OCI-LY3 (cell line): ENCODE measurements around the gene FUT8.
"Not testable (repeated sequence)": the region's sequence is repeated elsewhere in the genome, so short reads cannot be mapped to it uniquely, and the experiment has no call there.

Experiments used
- H2AFZ ChIP-seq: fragments of 200-600, 300-600 bp; shearing (Covaris generic); 2 replicates; pipeline ENCODE4 v1.6.0; 2014; ENCODE audit warnings: antibody characterized with exemption, low read depth, low read length
- H3K27ac ChIP-seq: fragments of 200-600, 300-600 bp; sonication (generic); 2 replicates; pipeline ENCODE4 v1.5.1; 2014; ENCODE audit warnings: mild to moderate bottlenecking, low read length, moderate library complexity, mixed read lengths
- H3K27me3 ChIP-seq: fragments of 200-600, 300-600 bp; sonication (generic); 2 replicates; pipeline ENCODE4 v1.6.1; 2014; ENCODE audit warnings: low read depth, low read length, mixed read lengths
- H3K36me3 ChIP-seq: fragments of 200-600, 300-600 bp; sonication (generic); replicated peaks from 2 replicates; pipeline ENCODE3; 2014; ENCODE audit warnings: low read depth, low read length, mixed read lengths
- H3K4me1 ChIP-seq: fragments of 300-600, 200-600 bp; sonication (generic); 2 replicates; pipeline ENCODE4 v1.6.1; 2014; ENCODE audit warnings: low read length, mixed read lengths
- H3K4me2 ChIP-seq: fragments of 200-600, 300-600 bp; sonication (generic); 2 replicates; pipeline ENCODE4 v1.6.1; 2014; ENCODE audit warnings: low read length, mixed read lengths
- H3K4me3 ChIP-seq: fragments of 300-600, 200-600 bp; sonication (generic); 2 replicates; pipeline ENCODE4 v1.5.1; 2014; ENCODE audit warnings: antibody characterized with exemption, mild to moderate bottlenecking, low read length, moderate library complexity
- H3K79me2 ChIP-seq: fragments of 300-600, 200-600 bp; shearing (Covaris generic); 2 replicates; pipeline ENCODE4 v1.6.1; 2014; ENCODE audit warnings: mild to moderate bottlenecking, low read length, mixed read lengths
- H3K9ac ChIP-seq: fragments of 300-600, 200-600 bp; shearing (Covaris generic); 2 replicates; pipeline ENCODE4 v1.6.0; 2014; ENCODE audit warnings: mild to moderate bottlenecking, low read length, moderate library complexity
- H3K9me3 ChIP-seq: fragments of 200-600, 300-600 bp; shearing (Covaris generic); 2 replicates; pipeline ENCODE4 v1.6.1; 2014; ENCODE audit warnings: low read length, mixed read lengths; ENCODE audit not compliant: insufficient read depth
- H4K20me1 ChIP-seq: fragments of 200-600, 300-600 bp; sonication (generic); 2 replicates; pipeline ENCODE4 v1.6.1; 2016; ENCODE audit warnings: low read length, mixed read lengths; ENCODE audit not compliant: insufficient read depth
- CTCF ChIP-seq: fragments of 200-600, 300-600 bp; sonication (generic); IDR thresholded peaks from 2 replicates; pipeline ENCODE4 v1.5.1; 2014; ENCODE audit warnings: antibody characterized with exemption, low read length, low read depth
- EZH2phosphoT487 ChIP-seq: fragments of 200-600 bp; shearing (Covaris generic); IDR thresholded peaks from 2 replicates; pipeline ENCODE4 v1.6.1; 2018; ENCODE audit warnings: antibody characterized with exemption, mixed run types, low read depth

FUT8 gene

GRCh38 chr14:65462411-65462810 lies 49.9 kb downstream of the FUT8 start:
- peaks cover 49% of the 10 kb centered on the region for H3K4me1 ChIP-seq
- H4K20me1 ChIP-seq = no peaks in the 10 kb centered on the region
- H3K4me2 ChIP-seq = peak overlapping the region; percentile 65
- peak overlapping the region; percentile 50 for H3K4me3 ChIP-seq
- TF ChIP-seq CTCF = no peak
- TF ChIP-seq EZH2phosphoT487 = no peak
- H2AFZ ChIP-seq = no peak overlapping the region
- H3K27ac ChIP-seq = peak overlapping the region; percentile 94
- no peaks in the 10 kb centered on the region; the same call in 1 of the 2 replicates for H3K27me3 ChIP-seq
- H3K9ac ChIP-seq = peak overlapping the region; percentile 57; the same call in 1 of the 2 replicates
- peaks cover 3% of the 10 kb centered on the region; the same call in 1 of the 2 replicates for H3K9me3 ChIP-seq
- peaks cover 14% of the 10 kb centered on the region for H3K36me3 ChIP-seq
- H3K79me2 ChIP-seq = no peaks in the 10 kb centered on the region

- Histone ChIP-seq H4K20me1 (no peaks in the 10 kb centered on the region), H3K27me3 (no peaks in the 10 kb centered on the region; the same call in 1 of the 2 replicates), H3K36me3 (no peaks in the 10 kb centered on the region), H3K4me2 (no peak overlapping the region), H3K9me3 (no peaks in the 10 kb centered on the region), H3K79me2 (no peaks in the 10 kb centered on the region), H3K4me3 (no peak overlapping the region), H3K9ac (no peak overlapping the region), H2AFZ (no peak overlapping the region), H3K4me1 (peaks cover 39% of the 10 kb centered on the region), H3K27ac (no peak overlapping the region)
- TF ChIP-seq EZH2phosphoT487 (no peak), CTCF (no peak)
These were observed 53.1 kb downstream of the FUT8 start for GRCh38 chr14:65465584-65465983.

- not testable (repeated sequence) for H3K4me2 ChIP-seq, H3K79me2 ChIP-seq, H3K27ac ChIP-seq, H3K9ac ChIP-seq, H3K9me3 ChIP-seq, H4K20me1 ChIP-seq, H3K27me3 ChIP-seq, H3K36me3 ChIP-seq, H2AFZ ChIP-seq, H3K4me3 ChIP-seq
- peaks cover 32% of the 10 kb centered on the region for H3K4me1 ChIP-seq
These were observed 55.4 kb downstream of the FUT8 start for GRCh38 chr14:65467926-65468325.

GRCh38 chr14:65469903-65470302 lies 57.4 kb downstream of the FUT8 start:
- Histone ChIP-seq H3K27ac (no peak overlapping the region), H3K27me3 (peaks cover 10% of the 10 kb centered on the region), H3K79me2 (no peaks in the 10 kb centered on the region), H3K9me3 (no peaks in the 10 kb centered on the region), H3K4me2 (peak overlapping the region; percentile 77; the same call in 1 of the 2 replicates), H3K9ac (no peak overlapping the region; the same call in 1 of the 2 replicates), H4K20me1 (no peaks in the 10 kb centered on the region), H2AFZ (no peak overlapping the region), H3K4me1 (peaks cover 28% of the 10 kb centered on the region), H3K36me3 (no peaks in the 10 kb centered on the region), H3K4me3 (no peak overlapping the region)
- TF ChIP-seq CTCF (no peak), EZH2phosphoT487 (no peak)
